Liver (tissue), 9 donors: ENCODE data around the gene PTPN2. TPM values are rescaled to one million over a fixed set of nuclear protein-coding genes. Genes with fewer than 3 reads are reported as not detected.

Experiments used
- DNase-seq: peaks from one replicate; pipeline ENCODE4 v3.0.0-alpha.2; 2017; ENCODE audit warnings: low spot score
- H3K27ac ChIP-seq, 2 donors: one replicate each; pipeline ENCODE4 v1.7.0; 2013; ENCODE audit warnings: inconsistent platforms in 2 of 2, low read length in 2 of 2, control low read depth in 1 of 2, low read depth in 1 of 2, mild to moderate bottlenecking in 1 of 2
- H3K27me3 ChIP-seq, 4 donors: one replicate each; pipeline versions ENCODE4 v1.6.1 to v1.7.0; 2013; ENCODE audit warnings: low read length in 3 of 4, inconsistent platforms in 1 of 4, mild to moderate bottlenecking in 1 of 4, moderate library complexity in 1 of 4; ENCODE audit not compliant: control insufficient read depth in 4 of 4, insufficient read depth in 4 of 4
- H3K36me3 ChIP-seq, 4 donors: one replicate each; pipeline versions ENCODE4 v1.6.1 to v1.7.0; 2013; ENCODE audit warnings: low read length in 3 of 4, mild to moderate bottlenecking in 3 of 4, low read depth in 1 of 4, moderate library complexity in 1 of 4; ENCODE audit not compliant: control insufficient read depth in 4 of 4, insufficient read depth in 3 of 4
- H3K4me1 ChIP-seq, 4 donors: one replicate each; pipeline versions ENCODE4 v1.6.1 to v1.7.0; 2013; ENCODE audit warnings: low read length in 3 of 4, mild to moderate bottlenecking in 3 of 4, moderate library complexity in 1 of 4; ENCODE audit not compliant: control insufficient read depth in 4 of 4, insufficient read depth in 4 of 4
- H3K4me3 ChIP-seq, 3 donors: one replicate each; pipeline versions ENCODE4 v1.6.1 to v1.7.0; 2013; ENCODE audit warnings: low read length in 3 of 3, control low read depth in 1 of 3, low read depth in 1 of 3, mild to moderate bottlenecking in 1 of 3
- H3K9ac ChIP-seq, 2 donors: one replicate each; pipeline ENCODE4 v1.7.0; 2013; ENCODE audit warnings: low read length in 2 of 2, mild to moderate bottlenecking in 2 of 2, moderate library complexity in 2 of 2, control low read depth in 1 of 2, low read depth in 1 of 2
- H3K9me3 ChIP-seq, 4 donors: one replicate each; pipeline versions ENCODE4 v1.6.1 to v1.7.0; 2013; ENCODE audit warnings: low read length in 3 of 4; ENCODE audit not compliant: control insufficient read depth in 4 of 4
- ATF3 ChIP-seq: IDR thresholded peaks from 2 replicates; pipeline ENCODE4 v1.6.1; 2016; ENCODE audit warnings: antibody characterized with exemption
- EGR1 ChIP-seq, 2 donors: IDR thresholded peaks; 2 replicates each; pipeline ENCODE4 v1.6.1; 2016 to 2018; ENCODE audit warnings: antibody characterized with exemption in 2 of 2, low read depth in 2 of 2
- GABPA ChIP-seq, 2 donors: IDR thresholded peaks in 1 of 2; conservative IDR thresholded peaks in 1 of 2; 2 replicates each; pipeline ENCODE4 v1.6.1; 2016; ENCODE audit warnings: antibody characterized with exemption in 2 of 2, mild to moderate bottlenecking in 1 of 2, moderate library complexity in 1 of 2
- HNF4A ChIP-seq, 2 donors: conservative IDR thresholded peaks; 2 replicates each; pipeline ENCODE4 v1.6.1; 2016; ENCODE audit warnings: antibody characterized with exemption in 2 of 2, mild to moderate bottlenecking in 2 of 2
- HNF4G ChIP-seq: IDR thresholded peaks from 2 replicates; pipeline ENCODE4 v1.6.1; 2016; ENCODE audit warnings: antibody characterized with exemption
- JUND ChIP-seq, 2 donors: IDR thresholded peaks; 2 replicates each; pipeline ENCODE4 v1.6.1; 2016; ENCODE audit warnings: antibody characterized with exemption in 2 of 2
- MAX ChIP-seq: IDR thresholded peaks from 2 replicates; pipeline ENCODE4 v1.6.1; 2016; ENCODE audit warnings: antibody characterized with exemption
- REST ChIP-seq: IDR thresholded peaks from 2 replicates; pipeline ENCODE4 v1.6.1; 2016; ENCODE audit warnings: antibody characterized with exemption, mild to moderate bottlenecking
- RXRA ChIP-seq, 2 donors: IDR thresholded peaks; 2 replicates each; pipeline ENCODE4 v1.6.1; 2017 to 2018; ENCODE audit warnings: antibody characterized with exemption in 2 of 2, mild to moderate bottlenecking in 1 of 2
- YY1 ChIP-seq: IDR thresholded peaks from 2 replicates; pipeline ENCODE4 v1.6.1; 2016; ENCODE audit warnings: antibody characterized with exemption, mild to moderate bottlenecking
- ZBTB33 ChIP-seq: IDR thresholded peaks from 2 replicates; pipeline ENCODE4 v1.6.1; 2016; ENCODE audit warnings: antibody characterized with exemption
- WGBS: extraction: QIAGEN DNeasy Blood & Tissue Kit; methylation state at CpG from one replicate; pipeline ENCODE4 v1.1.7; 2013; 5-methylcytosine and 5-hydroxymethylcytosine counted together
- polyA plus RNA-seq, 2 donors: library from polyadenylated mRNA; stranded (reverse) in 1 of 2; unstranded in 1 of 2; fragments of 200-250 nt in 1 of 2; fragments of >200 nt in 1 of 2; fragmentation: Nextera tagmentation in 1 of 2; extraction: Ambion mirVana in 1 of 2; gene quantifications; one replicate each; pipeline versions ENCODE4 v1.2.1 to v1.2.3, GENCODE V29; 2013 to 2015
- total RNA-seq, 2 donors: library from RNA; depleted of rRNA; stranded (reverse); fragments of >200 nt; gene quantifications; one replicate each; pipeline ENCODE4 v1.2.3, GENCODE V29; 2014
- donor health status: healthy.
- donor health status: healthy.
- donor health status: healthy.
- donor health status: healthy.
- donor health status: healthy.

PTPN2 gene
- total and polyA plus RNA-seq, 4 donors: 9.2 to 21.2 (median 14.9) TPM

GRCh38 chr18:12861637-12862036 is 22.4 kb downstream of the PTPN2 start:
- peaks cover 0 to 4% (median 2%) of the 10 kb centered on the region in 4 donors for H3K36me3 ChIP-seq
- WGBS: 100% methylated on average over 1 of the region's 1 CpG
- no peak for TF ChIP-seq YY1
- TF ChIP-seq ATF3: no peak
- no peak for TF ChIP-seq EGR1 (IDR thresholded peaks at IDR 0.05; ENCODE audit: low read depth in 2 of 2)
- no peak for TF ChIP-seq RXRA (IDR thresholded peaks at IDR 0.05)
- TF ChIP-seq ZBTB33: no peak
- no peak for TF ChIP-seq GABPA (IDR thresholded peaks at IDR 0.05 in 1 of 2, conservative IDR thresholded peaks at IDR 0.05 in 1 of 2)
- no peak for TF ChIP-seq JUND (IDR thresholded peaks at IDR 0.05)
- TF ChIP-seq HNF4A (conservative IDR thresholded peaks at IDR 0.05): no peak
- TF ChIP-seq MAX: no peak
- TF ChIP-seq REST: no peak
- no peak for TF ChIP-seq HNF4G
- peaks cover 5 to 10% (median 6%) of the 10 kb centered on the region in 4 donors for H3K4me1 ChIP-seq
- H3K4me3 ChIP-seq: no peak overlapping the region
- no peaks in the 10 kb centered on the region for H3K9me3 ChIP-seq
- no peaks in the 10 kb centered on the region for H3K27me3 ChIP-seq
- DNase-seq: no peak
- no peak overlapping the region for H3K9ac ChIP-seq
- no peak overlapping the region for H3K27ac ChIP-seq

GRCh38 chr18:12860530-12860929 is 23.5 kb downstream of the PTPN2 start:
- WGBS: 97% methylated on average over 11 of the region's 11 CpGs

More at GRCh38 chr18:12860530-12860929, 23.5 kb downstream of the PTPN2 start:
- no peak overlapping the region for H3K27ac ChIP-seq
- peaks cover 0 to 7% (median 4%) of the 10 kb centered on the region in 4 donors for H3K36me3 ChIP-seq
- H3K4me3 ChIP-seq: no peak overlapping the region
- H3K4me1 ChIP-seq: peaks cover 5 to 10% (median 6%) of the 10 kb centered on the region in 4 donors
- no peak for TF ChIP-seq MAX
- no peak for DNase-seq
- no peak overlapping the region for H3K9ac ChIP-seq
- no peaks in the 10 kb centered on the region for H3K27me3 ChIP-seq
- no peaks in the 10 kb centered on the region for H3K9me3 ChIP-seq
